HepG2 (cell line): Measurements from ENCODE around the gene XAB2. TPM values are rescaled to one million over a fixed set of nuclear protein-coding genes. Genes with fewer than 3 reads are reported as not detected.

Experiments used
- FOXJ3 ChIP-seq: sonication (generic); formaldehyde crosslinking; IDR thresholded peaks from 2 replicates; pipeline ENCODE4 v1.4.0; 2020; ENCODE audit warnings: missing genetic modification reagents, mild to moderate bottlenecking, borderline replicate concordance
- FOXP1 ChIP-seq, 2 experiments: fragments of 450-650 bp in 1 of 2; IDR thresholded peaks; 2 replicates each; pipeline ENCODE4 v1.6.1; 2017 to 2018; ENCODE audit warnings: antibody characterized with exemption in 1 of 2
- HDAC2 ChIP-seq: sonication (generic); formaldehyde crosslinking; IDR thresholded peaks from 2 replicates; pipeline ENCODE4 v1.4.0; 2020; ENCODE audit warnings: missing genetic modification reagents
- HOXA5 ChIP-seq: sonication (generic); formaldehyde crosslinking; IDR thresholded peaks from 2 replicates; pipeline ENCODE4 v1.4.0; 2020; ENCODE audit warnings: missing genetic modification reagents
- JUNB ChIP-seq: sonication (generic); formaldehyde crosslinking; IDR thresholded peaks from 2 replicates; pipeline ENCODE4 v1.8.0; 2022; ENCODE audit warnings: missing genetic modification reagents, mild to moderate bottlenecking, borderline replicate concordance
- LCORL ChIP-seq, 2 experiments: fragments of 450-650 bp in 1 of 2; sonication (generic) in 1 of 2; formaldehyde crosslinking in 1 of 2; IDR thresholded peaks; 2 replicates each; pipeline versions ENCODE4 v1.5.0 to v1.6.1; 2017 to 2020; ENCODE audit warnings: antibody characterized with exemption in 1 of 2, missing genetic modification reagents in 1 of 2
- MTF2 ChIP-seq: sonication (generic); formaldehyde crosslinking; IDR thresholded peaks from 2 replicates; pipeline ENCODE4 v1.5.0; 2020; ENCODE audit warnings: missing genetic modification reagents, borderline replicate concordance
- NR2F6 ChIP-seq, 2 experiments: IDR thresholded peaks; 2 replicates each; pipeline ENCODE4 v1.6.1; 2016; ENCODE audit warnings: antibody characterized with exemption in 1 of 2, mild to moderate bottlenecking in 1 of 2
- RARA ChIP-seq: IDR thresholded peaks from 2 replicates; pipeline ENCODE4 v1.6.1; 2016; ENCODE audit warnings: missing genetic modification reagents, missing compliant biosample characterization
- SMAD3 ChIP-seq: sonication (generic); formaldehyde crosslinking; IDR thresholded peaks from 2 replicates; pipeline ENCODE4 v1.4.0; 2020; ENCODE audit warnings: missing genetic modification reagents
- THAP11 ChIP-seq: IDR thresholded peaks from 2 replicates; pipeline ENCODE4 v1.6.1; 2016; ENCODE audit warnings: missing biosample characterization, missing genetic modification reagents
- ZMYM2 ChIP-seq: sonication (generic); formaldehyde crosslinking; IDR thresholded peaks from 2 replicates; pipeline ENCODE4 v1.8.0; 2022; ENCODE audit warnings: mild to moderate bottlenecking, missing genetic modification reagents
- ZNF550 ChIP-seq: sonication (generic); formaldehyde crosslinking; IDR thresholded peaks from 2 replicates; pipeline ENCODE4 v1.4.0; 2020; ENCODE audit warnings: mild to moderate bottlenecking, missing genetic modification reagents, borderline replicate concordance
- ZNF713 ChIP-seq: sonication (generic); formaldehyde crosslinking; IDR thresholded peaks from 2 replicates; pipeline ENCODE4 v1.4.0; 2020; ENCODE audit warnings: mild to moderate bottlenecking, missing genetic modification reagents
- ZNF850 ChIP-seq: sonication (generic); formaldehyde crosslinking; conservative IDR thresholded peaks from 2 replicates; pipeline ENCODE4 v1.9.0; 2021; ENCODE audit warnings: mild to moderate bottlenecking, missing genetic modification reagents
- polyA plus RNA-seq, 8 experiments: library from polyadenylated mRNA; depleted of rRNA in 3 of 8; stranded (reverse) in 7 of 8; unstranded in 1 of 8; fragments of >200 nt; fragmentation: Illumina TruSeq in 4 of 8; extraction: Trizol in 4 of 8; gene quantifications; 2 replicates each; pipeline versions ENCODE4 v1.2.1 to v1.2.3, GENCODE V29; 2011 to 2016; ENCODE audit warnings: low read depth in 4 of 8, missing spikeins in 1 of 8, mixed read lengths in 1 of 8; ENCODE audit not compliant: insufficient read depth in 1 of 8
- total RNA-seq, 5 experiments: library from RNA; depleted of rRNA; stranded (reverse); fragments of >200 nt; fragmentation: Illumina TruSeq; extraction: Trizol; gene quantifications; 2 replicates each; pipeline ENCODE4 v1.2.3, GENCODE V29; 2016; ENCODE audit warnings: low read depth in 1 of 5
- TF ChIP-seq, protein P1 (sequence below): IDR thresholded peaks from 2 replicates; pipeline ENCODE4 v1.6.1; 2016; ENCODE audit warnings: missing genetic modification reagents, missing compliant biosample characterization
- TF ChIP-seq, protein P2 (sequence below): sonication (generic); IDR thresholded peaks from 2 replicates; pipeline ENCODE4 v1.6.1; 2016; ENCODE audit warnings: low read depth, borderline replicate concordance
- TF ChIP-seq, protein P3 (sequence below): sonication (generic); formaldehyde crosslinking; IDR thresholded peaks from 2 replicates; pipeline ENCODE4 v1.4.0; 2020; ENCODE audit warnings: mild to moderate bottlenecking, missing genetic modification reagents
- TF ChIP-seq, protein P4 (sequence below): sonication (generic); formaldehyde crosslinking; IDR thresholded peaks from 2 replicates; pipeline ENCODE4 v1.4.0; 2020; ENCODE audit warnings: low read depth, missing genetic modification reagents
- TF ChIP-seq, protein P5 (sequence below): sonication (generic); formaldehyde crosslinking; IDR thresholded peaks from 2 replicates; pipeline ENCODE4 v1.9.0; 2021; ENCODE audit warnings: missing genetic modification reagents, borderline replicate concordance

The XAB2 gene
- total and polyA plus RNA-seq, 2 of the 13 experiments (the other 11 are each of a cell fraction or from before 2014, with no cell fraction given): 6.2 to 23.9 TPM

DNA sequence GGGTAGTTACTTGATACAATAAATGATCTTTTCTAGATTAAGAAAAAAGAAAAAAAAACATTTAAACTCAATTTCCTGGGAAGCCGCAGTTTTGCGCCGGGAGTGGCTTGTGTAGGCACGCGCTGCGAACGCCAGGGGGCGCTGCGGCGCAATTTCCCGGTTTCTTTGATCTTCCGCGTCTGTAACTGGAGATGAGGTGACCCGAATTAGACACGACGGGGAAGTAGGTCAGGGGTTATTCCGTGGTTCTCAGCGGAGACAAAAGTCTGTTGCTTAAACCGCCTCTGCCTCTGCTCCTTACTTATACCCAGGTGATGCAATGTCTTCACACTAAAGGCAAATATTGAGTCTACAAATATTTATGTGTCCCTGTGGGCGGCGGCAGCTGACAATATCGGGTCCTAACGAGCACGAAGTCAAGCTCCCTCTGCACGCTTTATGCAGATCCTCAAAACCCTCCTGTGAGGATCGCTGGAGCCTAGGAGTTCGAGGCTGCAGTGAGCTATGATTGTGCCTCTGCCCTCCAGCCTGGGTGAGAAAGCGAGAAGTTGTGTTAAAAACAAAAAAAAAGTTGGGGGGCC lies 22.8 kb upstream of the XAB2 start (continued):
- TF ChIP-seq FOXJ3 (CRISPR knock-in tag): peak; percentile 73; the same call in 1 of the 2 replicates
- TF ChIP-seq, protein P1, sequence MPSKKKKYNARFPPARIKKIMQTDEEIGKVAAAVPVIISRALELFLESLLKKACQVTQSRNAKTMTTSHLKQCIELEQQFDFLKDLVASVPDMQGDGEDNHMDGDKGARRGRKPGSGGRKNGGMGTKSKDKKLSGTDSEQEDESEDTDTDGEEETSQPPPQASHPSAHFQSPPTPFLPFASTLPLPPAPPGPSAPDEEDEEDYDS (CRISPR knock-in tag): peak; percentile 41
- no peak for TF ChIP-seq ZNF550
- TF ChIP-seq, protein P2, sequence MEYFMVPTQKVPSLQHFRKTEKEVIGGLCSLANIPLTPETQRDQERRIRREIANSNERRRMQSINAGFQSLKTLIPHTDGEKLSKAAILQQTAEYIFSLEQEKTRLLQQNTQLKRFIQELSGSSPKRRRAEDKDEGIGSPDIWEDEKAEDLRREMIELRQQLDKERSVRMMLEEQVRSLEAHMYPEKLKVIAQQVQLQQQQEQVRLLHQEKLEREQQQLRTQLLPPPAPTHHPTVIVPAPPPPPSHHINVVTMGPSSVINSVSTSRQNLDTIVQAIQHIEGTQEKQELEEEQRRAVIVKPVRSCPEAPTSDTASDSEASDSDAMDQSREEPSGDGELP: peak; percentile 72; the same call in 1 of the 2 replicates
- TF ChIP-seq SMAD3 (CRISPR knock-in tag): peak; percentile 91
- TF ChIP-seq HOXA5 (CRISPR knock-in tag): peak; percentile 47; the same call in 1 of the 2 replicates
- TF ChIP-seq, protein P3, sequence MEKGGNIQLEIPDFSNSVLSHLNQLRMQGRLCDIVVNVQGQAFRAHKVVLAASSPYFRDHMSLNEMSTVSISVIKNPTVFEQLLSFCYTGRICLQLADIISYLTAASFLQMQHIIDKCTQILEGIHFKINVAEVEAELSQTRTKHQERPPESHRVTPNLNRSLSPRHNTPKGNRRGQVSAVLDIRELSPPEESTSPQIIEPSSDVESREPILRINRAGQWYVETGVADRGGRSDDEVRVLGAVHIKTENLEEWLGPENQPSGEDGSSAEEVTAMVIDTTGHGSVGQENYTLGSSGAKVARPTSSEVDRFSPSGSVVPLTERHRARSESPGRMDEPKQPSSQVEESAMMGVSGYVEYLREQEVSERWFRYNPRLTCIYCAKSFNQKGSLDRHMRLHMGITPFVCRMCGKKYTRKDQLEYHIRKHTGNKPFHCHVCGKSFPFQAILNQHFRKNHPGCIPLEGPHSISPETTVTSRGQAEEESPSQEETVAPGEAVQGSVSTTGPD (CRISPR knock-in tag): no peak
- no peak for TF ChIP-seq JUNB
- TF ChIP-seq LCORL (IDR thresholded peaks at IDR 0.05): no peak
- peak; percentile 93 for TF ChIP-seq LCORL (CRISPR knock-in tag; IDR thresholded peaks at IDR 0.05)
- TF ChIP-seq THAP11: peak; percentile 84
- TF ChIP-seq ZMYM2: peak; percentile 90
- TF ChIP-seq MTF2 (CRISPR knock-in tag): peak; percentile 77; the same call in 1 of the 2 replicates
- TF ChIP-seq FOXP1 (IDR thresholded peaks at IDR 0.05): no peak
- peak; percentile 90 for TF ChIP-seq FOXP1 (CRISPR knock-in tag; IDR thresholded peaks at IDR 0.05)
- TF ChIP-seq, protein P4, sequence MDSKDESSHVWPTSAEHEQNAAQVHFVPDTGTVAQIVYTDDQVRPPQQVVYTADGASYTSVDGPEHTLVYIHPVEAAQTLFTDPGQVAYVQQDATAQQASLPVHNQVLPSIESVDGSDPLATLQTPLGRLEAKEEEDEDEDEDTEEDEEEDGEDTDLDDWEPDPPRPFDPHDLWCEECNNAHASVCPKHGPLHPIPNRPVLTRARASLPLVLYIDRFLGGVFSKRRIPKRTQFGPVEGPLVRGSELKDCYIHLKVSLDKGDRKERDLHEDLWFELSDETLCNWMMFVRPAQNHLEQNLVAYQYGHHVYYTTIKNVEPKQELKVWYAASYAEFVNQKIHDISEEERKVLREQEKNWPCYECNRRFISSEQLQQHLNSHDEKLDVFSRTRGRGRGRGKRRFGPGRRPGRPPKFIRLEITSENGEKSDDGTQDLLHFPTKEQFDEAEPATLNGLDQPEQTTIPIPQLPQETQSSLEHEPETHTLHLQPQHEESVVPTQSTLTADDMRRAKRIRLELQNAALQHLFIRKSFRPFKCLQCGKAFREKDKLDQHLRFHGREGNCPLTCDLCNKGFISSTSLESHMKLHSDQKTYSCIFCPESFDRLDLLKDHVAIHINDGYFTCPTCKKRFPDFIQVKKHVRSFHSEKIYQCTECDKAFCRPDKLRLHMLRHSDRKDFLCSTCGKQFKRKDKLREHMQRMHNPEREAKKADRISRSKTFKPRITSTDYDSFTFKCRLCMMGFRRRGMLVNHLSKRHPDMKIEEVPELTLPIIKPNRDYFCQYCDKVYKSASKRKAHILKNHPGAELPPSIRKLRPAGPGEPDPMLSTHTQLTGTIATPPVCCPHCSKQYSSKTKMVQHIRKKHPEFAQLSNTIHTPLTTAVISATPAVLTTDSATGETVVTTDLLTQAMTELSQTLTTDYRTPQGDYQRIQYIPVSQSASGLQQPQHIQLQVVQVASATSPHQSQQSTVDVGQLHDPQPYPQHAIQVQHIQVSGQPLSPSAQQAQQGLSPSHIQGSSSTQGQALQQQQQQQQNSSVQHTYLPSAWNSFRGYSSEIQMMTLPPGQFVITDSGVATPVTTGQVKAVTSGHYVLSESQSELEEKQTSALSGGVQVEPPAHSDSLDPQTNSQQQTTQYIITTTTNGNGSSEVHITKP (CRISPR knock-in tag): peak; percentile 46; the same call in 1 of the 2 replicates
- peak; percentile 96 for TF ChIP-seq RARA (CRISPR knock-in tag)
- TF ChIP-seq NR2F6 (IDR thresholded peaks at IDR 0.05): peak; percentile 87
- peak; percentile 86 for TF ChIP-seq NR2F6 (CRISPR knock-in tag; IDR thresholded peaks at IDR 0.05)
- TF ChIP-seq, protein P5, sequence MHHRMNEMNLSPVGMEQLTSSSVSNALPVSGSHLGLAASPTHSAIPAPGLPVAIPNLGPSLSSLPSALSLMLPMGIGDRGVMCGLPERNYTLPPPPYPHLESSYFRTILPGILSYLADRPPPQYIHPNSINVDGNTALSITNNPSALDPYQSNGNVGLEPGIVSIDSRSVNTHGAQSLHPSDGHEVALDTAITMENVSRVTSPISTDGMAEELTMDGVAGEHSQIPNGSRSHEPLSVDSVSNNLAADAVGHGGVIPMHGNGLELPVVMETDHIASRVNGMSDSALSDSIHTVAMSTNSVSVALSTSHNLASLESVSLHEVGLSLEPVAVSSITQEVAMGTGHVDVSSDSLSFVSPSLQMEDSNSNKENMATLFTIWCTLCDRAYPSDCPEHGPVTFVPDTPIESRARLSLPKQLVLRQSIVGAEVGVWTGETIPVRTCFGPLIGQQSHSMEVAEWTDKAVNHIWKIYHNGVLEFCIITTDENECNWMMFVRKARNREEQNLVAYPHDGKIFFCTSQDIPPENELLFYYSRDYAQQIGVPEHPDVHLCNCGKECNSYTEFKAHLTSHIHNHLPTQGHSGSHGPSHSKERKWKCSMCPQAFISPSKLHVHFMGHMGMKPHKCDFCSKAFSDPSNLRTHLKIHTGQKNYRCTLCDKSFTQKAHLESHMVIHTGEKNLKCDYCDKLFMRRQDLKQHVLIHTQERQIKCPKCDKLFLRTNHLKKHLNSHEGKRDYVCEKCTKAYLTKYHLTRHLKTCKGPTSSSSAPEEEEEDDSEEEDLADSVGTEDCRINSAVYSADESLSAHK (CRISPR knock-in tag): no peak
- 0 out of 2 replicates have a peak, but pooled peaks have one; percentile 71 for TF ChIP-seq ZNF850 (CRISPR knock-in tag)
- TF ChIP-seq ZNF713 (CRISPR knock-in tag): peak; percentile 22; the same call in 1 of the 2 replicates
- TF ChIP-seq HDAC2 (CRISPR knock-in tag): peak; percentile 85
